ENCODE measurements around the gene IQCH. TPM values are rescaled to one million over a fixed set of nuclear protein-coding genes. Genes with fewer than 3 reads are reported as not detected.

Gene IQCH
- total RNA-seq, 1 donor from 2014 or later = 2.2 TPM

Other genes with a start within 250 kb of the IQCH start
- 11.1 TPM for gene SMAD3, start 189.2 kb upstream of the IQCH start, total RNA-seq (ENCODE audit: insufficient read depth, low replicate concordance)
- gene AAGAB, start 125 bp upstream of the IQCH start, total RNA-seq (ENCODE audit: insufficient read depth, low replicate concordance) = 25.0 TPM